GM19328 (cell line): Measurements from ENCODE around the gene PRKCB.
"Not testable (repeated sequence)": the region's sequence is repeated elsewhere in the genome, so short reads cannot be mapped to it uniquely, and the experiment has no call there.

Source experiments
- ATAC-seq: cut with Tn5 transposase; IDR thresholded peaks from one replicate; pipeline ENCODE4 v1.9.1; 2021; ENCODE audit warnings: mild to moderate bottlenecking, moderate library complexity; ENCODE audit not compliant: unreplicated experiment

Gene PRKCB

GRCh38 chr16:23996258-23996955 lies 160.6 kb downstream of the PRKCB start:
- ATAC-seq = no peak

GRCh38 chr16:23998771-23999170 lies 163.0 kb downstream of the PRKCB start:
- ATAC-seq = no peak

GRCh38 chr16:23999663-24000062 lies 163.9 kb downstream of the PRKCB start:
- ATAC-seq = no peak

- no peak for ATAC-seq
Observed at GRCh38 chr16:24001710-24002109, 165.9 kb downstream of the PRKCB start.

GRCh38 chr16:24002619-24003018 lies 166.8 kb downstream of the PRKCB start:
- ATAC-seq = no peak

DNA sequence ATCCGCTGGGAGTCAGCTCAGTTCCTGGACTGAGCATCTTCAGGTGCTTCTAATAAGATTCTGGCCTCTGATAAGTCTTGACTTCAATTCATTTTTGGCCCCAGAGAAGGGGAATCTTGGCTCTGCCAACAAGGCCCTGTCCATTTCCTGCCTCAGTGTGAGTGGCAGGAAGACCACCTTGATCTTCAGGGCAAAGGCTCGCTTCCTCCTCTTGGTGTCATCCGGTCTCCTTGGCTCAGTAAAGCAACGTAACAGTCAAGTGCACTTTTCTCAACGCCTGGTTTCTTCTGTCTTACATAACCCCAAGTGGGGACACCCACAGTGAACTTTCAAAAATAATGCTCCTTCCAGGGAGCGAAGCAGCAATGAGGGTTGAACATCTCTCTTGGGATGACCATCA lies 169.8 kb downstream of the PRKCB start:
- ATAC-seq = no peak

GRCh38 chr16:24007391-24007790 lies 171.6 kb downstream of the PRKCB start:
- ATAC-seq = no peak

GRCh38 chr16:24007934-24008333 lies 172.2 kb downstream of the PRKCB start:
- ATAC-seq = no peak

- ATAC-seq = no peak
Observed at GRCh38 chr16:24009098-24009497, 173.3 kb downstream of the PRKCB start.

GRCh38 chr16:24009955-24010354 lies 174.2 kb downstream of the PRKCB start:
- ATAC-seq = no peak

- ATAC-seq = no peak
Observed at GRCh38 chr16:24010440-24011089, 174.8 kb downstream of the PRKCB start.

GRCh38 chr16:24011237-24011636 lies 175.5 kb downstream of the PRKCB start:
- ATAC-seq = no peak

GRCh38 chr16:24013054-24013636 lies 177.4 kb downstream of the PRKCB start:
- ATAC-seq = no peak

DNA sequence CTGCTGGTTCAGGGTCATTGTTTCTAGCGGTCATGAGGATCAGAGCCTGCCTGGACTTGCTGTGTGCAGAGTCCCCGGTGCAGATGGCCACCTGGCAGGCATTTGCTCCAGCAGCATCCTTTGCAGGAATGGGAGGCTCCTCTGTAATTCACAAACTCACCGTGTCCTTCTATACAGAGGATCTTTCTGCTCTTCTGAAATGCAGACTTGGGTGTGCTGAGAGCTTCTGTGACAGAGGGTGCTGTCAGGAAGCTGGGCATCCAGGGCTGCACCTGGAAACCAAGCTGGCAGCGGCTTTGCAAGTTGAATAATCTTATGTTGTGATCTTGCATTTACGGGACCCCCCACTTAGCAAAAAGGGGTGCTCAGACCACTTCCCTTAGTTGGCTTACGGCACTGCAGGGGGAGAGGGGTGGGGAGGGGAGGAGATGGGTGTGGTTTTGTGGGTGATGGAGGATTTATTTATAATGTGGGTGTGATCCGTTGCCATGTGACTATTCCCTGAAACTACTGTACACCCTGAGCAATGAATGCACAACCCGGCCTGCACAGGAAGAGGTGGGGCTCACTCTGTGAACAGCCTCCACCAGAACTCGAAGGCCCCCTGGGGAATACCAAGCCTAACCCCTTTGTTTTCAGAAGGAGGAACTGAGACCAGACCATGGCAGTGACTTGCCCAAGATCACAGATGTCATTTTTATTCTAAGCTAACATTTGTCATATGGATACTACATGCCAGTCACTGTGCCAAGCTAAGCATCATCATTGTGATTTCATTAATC lies 178.3 kb downstream of the PRKCB start:
- ATAC-seq = peak; percentile 72

GRCh38 chr16:24014955-24015354 lies 179.2 kb downstream of the PRKCB start:
- ATAC-seq = not testable (repeated sequence)

- no peak for ATAC-seq
Observed at GRCh38 chr16:24015923-24016322, 180.1 kb downstream of the PRKCB start.

DNA sequence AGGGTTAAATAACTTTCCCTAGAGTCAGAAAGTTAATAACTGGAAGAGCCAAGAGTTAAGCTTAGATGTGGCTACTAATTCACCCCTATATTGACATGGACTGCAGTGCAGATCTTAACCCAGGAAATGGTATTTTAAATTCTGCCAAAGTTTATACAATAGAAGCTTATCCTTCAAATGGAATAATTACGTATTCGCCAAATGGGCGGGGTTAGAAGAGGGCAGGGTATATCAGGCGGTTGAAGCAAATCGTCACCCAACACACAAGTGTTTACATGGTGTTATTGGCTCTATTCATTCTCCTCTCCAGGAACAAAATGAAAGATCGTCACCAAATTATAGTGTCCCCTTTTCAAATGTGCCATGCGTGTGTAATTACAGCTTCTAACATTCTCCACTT lies 182.7 kb downstream of the PRKCB start:
- no peak for ATAC-seq

GRCh38 chr16:24022797-24023196 lies 187.0 kb downstream of the PRKCB start:
- no peak for ATAC-seq

DNA sequence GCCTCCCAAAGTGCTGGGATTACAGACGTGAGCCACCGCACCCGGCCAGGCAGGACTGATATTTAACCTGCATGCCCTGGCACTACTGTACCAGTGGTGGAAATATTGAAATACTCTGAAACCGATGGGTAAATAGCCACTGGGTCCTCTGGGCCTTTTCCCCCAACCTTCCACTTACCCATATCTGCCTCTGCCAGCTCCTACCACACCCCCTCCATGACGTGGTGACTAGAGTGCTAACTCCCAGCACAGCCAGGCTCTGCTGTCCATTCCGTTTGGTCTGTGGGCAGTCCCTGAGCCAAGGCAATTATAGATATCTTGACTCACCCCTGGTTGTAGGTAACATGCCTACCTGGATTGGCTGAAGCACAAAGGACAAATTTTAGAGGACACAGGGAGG lies 187.8 kb downstream of the PRKCB start:
- no peak for ATAC-seq

- no peak for ATAC-seq
Observed at GRCh38 chr16:24024971-24025370, 189.2 kb downstream of the PRKCB start.

DNA sequence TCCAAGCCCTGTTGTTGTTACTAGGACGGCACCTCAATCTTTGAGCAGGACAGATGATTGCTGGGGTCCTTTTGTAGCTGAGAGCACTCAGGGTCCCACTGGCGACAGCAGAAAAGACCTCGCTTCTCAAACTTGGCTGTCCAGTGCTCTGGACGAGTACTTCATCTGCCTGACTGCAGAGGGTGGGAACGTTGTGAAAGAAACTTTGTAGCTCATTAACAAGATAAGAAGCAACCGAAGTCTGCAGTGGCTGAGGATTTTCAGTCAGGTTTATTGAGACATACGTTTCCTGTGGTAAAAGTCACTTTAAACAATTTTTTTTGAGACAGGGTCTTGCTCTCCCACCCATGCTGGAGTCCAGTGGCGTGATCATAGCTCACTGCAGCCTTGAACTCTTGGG lies 191.7 kb downstream of the PRKCB start:
- ATAC-seq = no peak

- ATAC-seq = not testable (repeated sequence)
Observed at GRCh38 chr16:24029841-24030240, 194.1 kb downstream of the PRKCB start.
